CD14-positive monocyte (primary cell): ENCODE data around the gene FAM193A. TPM values are rescaled to one million over a fixed set of nuclear protein-coding genes. Genes with fewer than 3 reads are reported as not detected.

ENCODE experiments used
- DNase-seq, 3 donors: peaks; one replicate each; pipeline ENCODE4 v3.0.0-alpha.2; 2011 to 2022
- H2AFZ ChIP-seq: 2 replicates; pipeline ENCODE4 v1.6.0; 2012; ENCODE audit warnings: mild to moderate bottlenecking, low read depth, low read length, inconsistent platforms; ENCODE audit not compliant: insufficient read depth, poor library complexity, severe bottlenecking
- H3K27ac ChIP-seq, 2 donors: 1 replicate in 1 of 2; 2 replicates in 1 of 2; pipeline ENCODE4 v1.5.1; 2012 to 2013; ENCODE audit warnings: low read length in 2 of 2, control low read depth in 1 of 2, inconsistent platforms in 1 of 2, low read depth in 1 of 2, mild to moderate bottlenecking in 1 of 2
- H3K27me3 ChIP-seq, 2 donors: one replicate each; pipeline versions ENCODE4 v1.6.0 to v1.6.1; 2011 to 2013; ENCODE audit warnings: low read length in 2 of 2; ENCODE audit not compliant: control insufficient read depth in 2 of 2, insufficient read depth in 2 of 2
- H3K36me3 ChIP-seq, 2 donors: replicated peaks in 1 of 2; 1 replicate in 1 of 2; 2 replicates in 1 of 2; pipeline versions ENCODE4 v1.5.1 to v1.6.1; 2012 to 2013; ENCODE audit warnings: low read length in 2 of 2, control low read depth in 1 of 2, inconsistent platforms in 1 of 2, mild to moderate bottlenecking in 1 of 2; ENCODE audit not compliant: insufficient read depth in 2 of 2, control insufficient read depth in 1 of 2
- H3K4me1 ChIP-seq, 2 donors: 1 replicate in 1 of 2; 2 replicates in 1 of 2; pipeline versions ENCODE4 v1.5.1 to v1.6.1; 2012 to 2013; ENCODE audit warnings: low read length in 2 of 2, control low read depth in 1 of 2, inconsistent platforms in 1 of 2, mild to moderate bottlenecking in 1 of 2, moderate library complexity in 1 of 2; ENCODE audit not compliant: insufficient read depth in 2 of 2, control insufficient read depth in 1 of 2
- H3K4me2 ChIP-seq: replicated peaks from 2 replicates; pipeline ENCODE3; 2012; ENCODE audit warnings: low read length, moderate library complexity, mild to moderate bottlenecking; ENCODE audit not compliant: poor library complexity, severe bottlenecking; ENCODE audit errors: extremely low read depth
- H3K4me3 ChIP-seq, 3 experiments: fragments of 200-600 bp in 1 of 3; sonication (generic) in 1 of 3; replicated peaks in 1 of 3; 1 replicate in 2 of 3; 2 replicates in 1 of 3; pipeline ENCODE4 v1.5.1; 2011 to 2013; ENCODE audit warnings: low read length in 3 of 3, mild to moderate bottlenecking in 3 of 3, control low read depth in 2 of 3, low read depth in 2 of 3, inconsistent platforms in 1 of 3, moderate library complexity in 1 of 3
- H3K79me2 ChIP-seq: 2 replicates; pipeline ENCODE4 v1.6.0; 2012; ENCODE audit warnings: mild to moderate bottlenecking, control low read depth, inconsistent platforms, low read length, moderate library complexity; ENCODE audit not compliant: insufficient read depth
- H3K9ac ChIP-seq: 2 replicates; pipeline ENCODE4 v1.6.0; 2017; ENCODE audit warnings: low read length, mild to moderate bottlenecking; ENCODE audit not compliant: insufficient read depth, poor library complexity, severe bottlenecking
- H3K9me3 ChIP-seq, 2 donors: replicated peaks in 1 of 2; 1 replicate in 1 of 2; 2 replicates in 1 of 2; pipeline versions ENCODE4 v1.5.1 to v1.6.1; 2012 to 2013; ENCODE audit warnings: low read length in 2 of 2, control low read depth in 1 of 2; ENCODE audit not compliant: control insufficient read depth in 1 of 2, insufficient read depth in 1 of 2
- H4K20me1 ChIP-seq: 2 replicates; pipeline ENCODE4 v1.6.0; 2012; ENCODE audit warnings: mild to moderate bottlenecking, low read length, control low read depth, moderate library complexity; ENCODE audit not compliant: insufficient read depth
- H3K27ac Mint-ChIP-seq, 7 donors: one replicate each; pipeline ENCODE4 v1.8.0; 2020; ENCODE audit warnings: mild to moderate bottlenecking in 7 of 7, mixed read lengths in 7 of 7, moderate library complexity in 6 of 7, inconsistent platforms in 2 of 7
- H3K27me3 Mint-ChIP-seq, 3 donors: one replicate each; pipeline ENCODE4 v1.8.0; 2021 to 2022; ENCODE audit warnings: low read depth in 3 of 3, mild to moderate bottlenecking in 3 of 3, mixed read lengths in 3 of 3, moderate library complexity in 3 of 3, inconsistent platforms in 1 of 3
- H3K36me3 Mint-ChIP-seq, 2 donors: one replicate each; pipeline ENCODE4 v1.8.0; 2020; ENCODE audit warnings: mixed read lengths in 2 of 2, inconsistent platforms in 1 of 2, mild to moderate bottlenecking in 1 of 2
- H3K4me1 Mint-ChIP-seq: one replicate; pipeline ENCODE4 v1.8.0; 2020; ENCODE audit warnings: mild to moderate bottlenecking, mixed read lengths
- H3K4me3 Mint-ChIP-seq, 2 donors: one replicate each; pipeline ENCODE4 v1.8.0; 2020; ENCODE audit warnings: mild to moderate bottlenecking in 2 of 2, mixed read lengths in 2 of 2, moderate library complexity in 1 of 2
- H3K9me3 Mint-ChIP-seq, 7 donors: one replicate each; pipeline ENCODE4 v1.8.0; 2020 to 2022; ENCODE audit warnings: mixed read lengths in 7 of 7, mild to moderate bottlenecking in 6 of 7, moderate library complexity in 6 of 7, inconsistent platforms in 2 of 7
- CTCF ChIP-seq: fragments of 200-600 bp; IDR thresholded peaks from one replicate; pipeline ENCODE4 v1.8.0; 2022; ENCODE audit warnings: antibody characterized with exemption, mild to moderate bottlenecking
- WGBS: methylation state at CpG from one replicate; pipeline ENCODE4 v1.1.5; 2013; ENCODE audit warnings: missing lambda C conversion rate; ENCODE audit not compliant: insufficient coverage; 5-methylcytosine and 5-hydroxymethylcytosine counted together
- intact Hi-C, 2 donors: fragments of 100-400 bp; cut with micrococcal nuclease; formaldehyde crosslinking; loops; one replicate each; pipeline versions ENCODE4 v1.15.0 to v1.15.1; 2023
- polyA plus RNA-seq, 3 donors: library from polyadenylated mRNA; depleted of rRNA in 1 of 3; unstranded in 2 of 3; stranded (reverse) in 1 of 3; fragments of 300-500 nt in 2 of 3; fragments of >200 nt in 1 of 3; fragmentation: Illumina TruSeq in 2 of 3; gene quantifications; 1 replicate in 2 of 3; 2 replicates in 1 of 3; pipeline ENCODE4 v1.2.3, GENCODE V29; 2012 to 2021

FAM193A gene
- polyA plus RNA-seq, 3 donors, result 0.66 to 11.8 (median 0.82) TPM

DNA sequence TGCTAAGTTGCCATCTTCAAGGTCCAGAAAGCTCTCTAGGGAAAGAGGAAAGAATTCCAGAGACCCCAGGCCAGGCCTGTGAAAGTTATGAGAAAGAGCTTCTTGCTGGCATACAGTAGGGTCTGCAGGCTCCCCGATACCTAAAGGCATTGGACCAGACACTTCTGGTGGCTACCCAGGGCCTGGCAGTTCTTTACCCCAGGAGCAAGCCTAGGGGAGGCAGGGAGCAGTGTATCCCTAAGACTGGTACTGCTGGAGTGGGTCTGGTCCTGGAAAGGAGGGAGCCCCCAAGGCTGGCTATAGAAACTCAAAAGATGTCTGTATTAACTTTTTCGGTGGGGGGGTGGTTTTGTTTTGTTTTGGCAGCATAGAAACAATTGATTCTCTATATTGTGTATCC is 19.8 kb upstream of the FAM193A start:
- TF ChIP-seq CTCF, result no peak
- Histone ChIP-seq H3K36me3 (peaks cover 46 to 57% of the 10 kb centered on the region in 2 donors), H2AFZ (no peak overlapping the region), H3K79me2 (no peaks in the 10 kb centered on the region), H3K4me2 (no peak overlapping the region), H3K27ac (peak overlapping the region in 1 of 2 donors; percentile 51), H3K27me3 (no peaks in the 10 kb centered on the region), H4K20me1 (peaks cover 22% of the 10 kb centered on the region), H3K4me1 (no peaks in the 10 kb centered on the region), H3K9ac (no peak overlapping the region), H3K9me3 (no peaks in the 10 kb centered on the region), H3K4me3 (no peak overlapping the region)
- intact Hi-C loops, result no loop called here
- H3K9me3 Mint-ChIP-seq, result peaks cover 0 to 2% (median 0%) of the 10 kb centered on the region in 7 donors
- peak overlapping the region in 5 of 7 donors; percentile 14 to 63 (median 41) for H3K27ac Mint-ChIP-seq
- DNase-seq, result no peak
- 100% methylated on average over 1 of the region's 2 CpGs for WGBS
- no peaks in the 10 kb centered on the region for H3K27me3 Mint-ChIP-seq
- H3K4me1 Mint-ChIP-seq, result no peaks in the 10 kb centered on the region
- no peak overlapping the region for H3K4me3 Mint-ChIP-seq
- H3K36me3 Mint-ChIP-seq, result peaks cover 45 to 57% of the 10 kb centered on the region in 2 donors

- Mint-ChIP-seq H3K27me3 (peaks cover 0 to 6% (median 2%) of the 10 kb centered on the region in 3 donors), H3K4me1 (no peaks in the 10 kb centered on the region), H3K27ac (no peak overlapping the region), H3K36me3 (no peaks in the 10 kb centered on the region), H3K9me3 (peaks cover 0 to 6% (median 0%) of the 10 kb centered on the region in 7 donors), H3K4me3 (no peak overlapping the region)
- 96% methylated on average over 5 of the region's 9 CpGs for WGBS
- no peak for TF ChIP-seq CTCF
- H3K4me3 ChIP-seq, result no peak overlapping the region
- no peaks in the 10 kb centered on the region for H3K27me3 ChIP-seq
- intact Hi-C loops, result no loop called here
- no peaks in the 10 kb centered on the region for H3K4me1 ChIP-seq
- no peaks in the 10 kb centered on the region for H3K36me3 ChIP-seq
- no peak overlapping the region for H3K9ac ChIP-seq
- no peaks in the 10 kb centered on the region for H3K9me3 ChIP-seq
- no peak overlapping the region for H3K27ac ChIP-seq
- DNase-seq, result no peak
- H3K4me2 ChIP-seq, result no peak overlapping the region
- no peaks in the 10 kb centered on the region for H3K79me2 ChIP-seq
- H2AFZ ChIP-seq, result no peak overlapping the region
- no peaks in the 10 kb centered on the region for H4K20me1 ChIP-seq
Observed at GRCh38 chr4:2526559-2526958, 9.9 kb upstream of the FAM193A start.
